ENCODE measurements around the gene TNFAIP2.

The TNFAIP2 gene

GRCh38 chr14:103108749-103109207 lies 14.5 kb upstream of the TNFAIP2 start:
- Histone ChIP-seq H4K20me1 (ENCODE audit: low read depth, low read length) (no peaks in the 10 kb centered on the region), H3K4me3 (ENCODE audit: insufficient read depth, low read length, poor library complexity, severe bottlenecking) (no peak overlapping the region), H3K9me2 (replicated peaks; ENCODE audit: insufficient read depth, low read length) (no peaks in the 10 kb centered on the region), H3K9ac (ENCODE audit: low read length) (no peak overlapping the region), H3K9me3 (ENCODE audit: insufficient read depth, low read length) (no peaks in the 10 kb centered on the region), H3K27ac (ENCODE audit: low read depth, low read length) (no peak overlapping the region), H3K36me3 (ENCODE audit: low read length) (no peaks in the 10 kb centered on the region), H2AFZ (ENCODE audit: low read depth, low read length, severe bottlenecking) (no peak overlapping the region), H3K79me2 (ENCODE audit: insufficient read depth, low read length) (no peaks in the 10 kb centered on the region), H3F3A (ENCODE audit: insufficient read depth) (no peaks in the 10 kb centered on the region), H3K4me2 (ENCODE audit: low read depth, low read length, poor library complexity, severe bottlenecking) (no peak overlapping the region), H3K27me3 (ENCODE audit: low read length) (no peaks in the 10 kb centered on the region)
- no peak for TF ChIP-seq CTCF (IDR thresholded peaks at IDR 0.05; ENCODE audit: insufficient read depth, low read length, poor library complexity, severe bottlenecking)
- no peak for TF ChIP-seq EZH2phosphoT487 (conservative IDR thresholded peaks at IDR 0.05; ENCODE audit: low read length)

GRCh38 chr14:103109535-103110441 lies 13.5 kb upstream of the TNFAIP2 start:
- no peaks in the 10 kb centered on the region for H3K36me3 ChIP-seq (ENCODE audit: low read length)
- TF ChIP-seq CTCF (IDR thresholded peaks at IDR 0.05; ENCODE audit: insufficient read depth, low read length, poor library complexity, severe bottlenecking) (no peak), EZH2phosphoT487 (conservative IDR thresholded peaks at IDR 0.05; ENCODE audit: low read length) (no peak)
- H4K20me1 ChIP-seq (ENCODE audit: low read depth, low read length), result no peaks in the 10 kb centered on the region
- no peaks in the 10 kb centered on the region for H3F3A ChIP-seq (ENCODE audit: insufficient read depth)
- H2AFZ ChIP-seq (ENCODE audit: low read depth, low read length, severe bottlenecking), result no peak overlapping the region
- no peak overlapping the region for H3K27ac ChIP-seq (ENCODE audit: low read depth, low read length)
- no peaks in the 10 kb centered on the region for H3K9me2 ChIP-seq (replicated peaks; ENCODE audit: insufficient read depth, low read length)
- no peaks in the 10 kb centered on the region for H3K9me3 ChIP-seq (ENCODE audit: insufficient read depth, low read length)
- no peak overlapping the region for H3K4me3 ChIP-seq (ENCODE audit: insufficient read depth, low read length, poor library complexity, severe bottlenecking)
- no peak overlapping the region for H3K9ac ChIP-seq (ENCODE audit: low read length)
- H3K4me2 ChIP-seq (ENCODE audit: low read depth, low read length, poor library complexity, severe bottlenecking), result no peak overlapping the region
- H3K79me2 ChIP-seq (ENCODE audit: insufficient read depth, low read length), result no peaks in the 10 kb centered on the region
- no peaks in the 10 kb centered on the region for H3K27me3 ChIP-seq (ENCODE audit: low read length)

GRCh38 chr14:103110681-103111231 lies 12.5 kb upstream of the TNFAIP2 start:
- Histone ChIP-seq H3F3A (ENCODE audit: insufficient read depth) (no peaks in the 10 kb centered on the region), H2AFZ (ENCODE audit: low read depth, low read length, severe bottlenecking) (no peak overlapping the region), H3K4me2 (ENCODE audit: low read depth, low read length, poor library complexity, severe bottlenecking) (no peak overlapping the region), H3K9me2 (replicated peaks; ENCODE audit: insufficient read depth, low read length) (no peaks in the 10 kb centered on the region), H3K36me3 (ENCODE audit: low read length) (no peaks in the 10 kb centered on the region), H3K27me3 (ENCODE audit: low read length) (no peaks in the 10 kb centered on the region), H3K79me2 (ENCODE audit: insufficient read depth, low read length) (no peaks in the 10 kb centered on the region), H3K4me3 (ENCODE audit: insufficient read depth, low read length, poor library complexity, severe bottlenecking) (no peak overlapping the region), H4K20me1 (ENCODE audit: low read depth, low read length) (no peaks in the 10 kb centered on the region), H3K9ac (ENCODE audit: low read length) (no peak overlapping the region), H3K9me3 (ENCODE audit: insufficient read depth, low read length) (no peaks in the 10 kb centered on the region), H3K27ac (ENCODE audit: low read depth, low read length) (no peak overlapping the region)
- TF ChIP-seq CTCF (IDR thresholded peaks at IDR 0.05; ENCODE audit: insufficient read depth, low read length, poor library complexity, severe bottlenecking), result no peak
- TF ChIP-seq EZH2phosphoT487 (conservative IDR thresholded peaks at IDR 0.05; ENCODE audit: low read length), result no peak

Data from SU-DHL-6 (cell line).